Umbilical cord (tissue), 2 donors: ENCODE measurements around the gene CXCR4. TPM values are rescaled to one million over a fixed set of nuclear protein-coding genes. Genes with fewer than 3 reads are reported as not detected.

ENCODE experiments used
- DNase-seq: peaks from one replicate; pipeline ENCODE4 v3.0.0-alpha.2; 2015; ENCODE audit warnings: low spot score
- total RNA-seq: library from RNA; depleted of rRNA; stranded (reverse); fragments of >200 nt; gene quantifications from one replicate; pipeline ENCODE4 v1.2.3, GENCODE V29; 2014; ENCODE audit warnings: low replicate concordance; ENCODE audit not compliant: insufficient read depth

The CXCR4 gene
- total RNA-seq = 7.5 TPM

GRCh38 chr2:136117909-136118818 is at the start of gene CXCR4:
Gene CXCR4 (minus strand): TSS chr2:136118149. CDS start chr2:136118060, 89 bp downstream.
- DNase-seq = peak; percentile 26

- no peak for DNase-seq
Measured at GRCh38 chr2:136164280-136164776, 46.4 kb upstream of the CXCR4 start.

- DNase-seq = no peak
Measured at GRCh38 chr2:136162438-136162837, 44.5 kb upstream of the CXCR4 start.

GRCh38 chr2:136156411-136156810 is 38.5 kb upstream of the CXCR4 start:
- no peak for DNase-seq

- no peak for DNase-seq
Measured at GRCh38 chr2:136154384-136154783, 36.4 kb upstream of the CXCR4 start.

GRCh38 chr2:136151021-136151971 is 33.3 kb upstream of the CXCR4 start:
- DNase-seq = no peak

GRCh38 chr2:136149011-136149410 is 31.1 kb upstream of the CXCR4 start:
- no peak for DNase-seq

GRCh38 chr2:136146564-136146963 is 28.6 kb upstream of the CXCR4 start:
- no peak for DNase-seq

GRCh38 chr2:136143603-136144451 is 25.9 kb upstream of the CXCR4 start:
- DNase-seq = no peak

GRCh38 chr2:136141510-136142149 is 23.7 kb upstream of the CXCR4 start:
- no peak for DNase-seq

- no peak for DNase-seq
Measured at GRCh38 chr2:136139631-136140030, 21.7 kb upstream of the CXCR4 start.

- no peak for DNase-seq
Measured at GRCh38 chr2:136137982-136138381, 20.0 kb upstream of the CXCR4 start.

GRCh38 chr2:136136931-136137330 is 19.0 kb upstream of the CXCR4 start:
- no peak for DNase-seq

- no peak for DNase-seq
Measured at GRCh38 chr2:136135921-136136906, 18.3 kb upstream of the CXCR4 start.

- DNase-seq = no peak
Measured at GRCh38 chr2:136135462-136135861, 17.5 kb upstream of the CXCR4 start.

GRCh38 chr2:136134126-136134525 is 16.2 kb upstream of the CXCR4 start:
- DNase-seq = no peak

- no peak for DNase-seq
Measured at GRCh38 chr2:136133586-136133985, 15.6 kb upstream of the CXCR4 start.

- no peak for DNase-seq
Measured at GRCh38 chr2:136133176-136133575, 15.2 kb upstream of the CXCR4 start.

- no peak for DNase-seq
Measured at GRCh38 chr2:136132825-136133155, 14.8 kb upstream of the CXCR4 start.
